Activated CD8-positive, alpha-beta T cell treated with anti-CD3 and anti-CD28 coated beads, Interleukin-2, amount 10 ng/mL, durations not matched to agents 7 days and 5 days (primary cell): Measurements from ENCODE around the gene TMPRSS2. TPM values are rescaled to one million over a fixed set of nuclear protein-coding genes. Genes with fewer than 3 reads are reported as not detected.
"Not testable (repeated sequence)": the region's sequence is repeated elsewhere in the genome, so short reads cannot be mapped to it uniquely, and the experiment has no call there.

Experiments used
- ATAC-seq: fragments of 150-1000 bp; cut with Tn5 transposase; one replicate; pipeline ENCODE4 v1.10.0; 2021; ENCODE audit warnings: moderate library complexity
- CTCF ChIA-PET: fragments of 350-600 bp; sonication (Branson Sonifier 250); formaldehyde crosslinking; loops from one replicate; lab custom pipeline; 2021; ENCODE audit warnings: antibody characterized with exemption; lab: Charles Lee
- POLR2A ChIA-PET: fragments of 350-600 bp; sonication (Branson Sonifier 250); formaldehyde crosslinking; loops from one replicate; lab custom pipeline; 2021; ENCODE audit warnings: antibody characterized with exemption; lab: Charles Lee
- DNase-seq: peaks from one replicate; pipeline ENCODE4 v3.0.0-alpha.2; 2020
- H3K27ac Mint-ChIP-seq: one replicate; pipeline ENCODE4 v1.8.0; 2021; ENCODE audit warnings: mild to moderate bottlenecking, mixed read lengths
- H3K27me3 Mint-ChIP-seq: one replicate; pipeline ENCODE4 v1.8.0; 2021; ENCODE audit warnings: low read depth, mixed read lengths
- H3K36me3 Mint-ChIP-seq: one replicate; pipeline ENCODE4 v1.8.0; 2021; ENCODE audit warnings: low read depth, mixed read lengths
- H3K4me1 Mint-ChIP-seq: one replicate; pipeline ENCODE4 v1.8.0; 2021; ENCODE audit warnings: low read depth, mixed read lengths
- H3K4me3 Mint-ChIP-seq: one replicate; pipeline ENCODE4 v1.8.0; 2021; ENCODE audit warnings: mild to moderate bottlenecking, mixed read lengths
- H3K9me3 Mint-ChIP-seq: one replicate; pipeline ENCODE4 v1.8.0; 2022; ENCODE audit warnings: mixed read lengths; ENCODE audit not compliant: insufficient read depth
- total RNA-seq, 2 experiments: library from RNA; stranded (reverse); gene quantifications; one replicate each; pipeline ENCODE4 v1.2.3, GENCODE V29; 2021

The TMPRSS2 gene
- total RNA-seq, 2 experiments from 2014 or later = not detected

DNA sequence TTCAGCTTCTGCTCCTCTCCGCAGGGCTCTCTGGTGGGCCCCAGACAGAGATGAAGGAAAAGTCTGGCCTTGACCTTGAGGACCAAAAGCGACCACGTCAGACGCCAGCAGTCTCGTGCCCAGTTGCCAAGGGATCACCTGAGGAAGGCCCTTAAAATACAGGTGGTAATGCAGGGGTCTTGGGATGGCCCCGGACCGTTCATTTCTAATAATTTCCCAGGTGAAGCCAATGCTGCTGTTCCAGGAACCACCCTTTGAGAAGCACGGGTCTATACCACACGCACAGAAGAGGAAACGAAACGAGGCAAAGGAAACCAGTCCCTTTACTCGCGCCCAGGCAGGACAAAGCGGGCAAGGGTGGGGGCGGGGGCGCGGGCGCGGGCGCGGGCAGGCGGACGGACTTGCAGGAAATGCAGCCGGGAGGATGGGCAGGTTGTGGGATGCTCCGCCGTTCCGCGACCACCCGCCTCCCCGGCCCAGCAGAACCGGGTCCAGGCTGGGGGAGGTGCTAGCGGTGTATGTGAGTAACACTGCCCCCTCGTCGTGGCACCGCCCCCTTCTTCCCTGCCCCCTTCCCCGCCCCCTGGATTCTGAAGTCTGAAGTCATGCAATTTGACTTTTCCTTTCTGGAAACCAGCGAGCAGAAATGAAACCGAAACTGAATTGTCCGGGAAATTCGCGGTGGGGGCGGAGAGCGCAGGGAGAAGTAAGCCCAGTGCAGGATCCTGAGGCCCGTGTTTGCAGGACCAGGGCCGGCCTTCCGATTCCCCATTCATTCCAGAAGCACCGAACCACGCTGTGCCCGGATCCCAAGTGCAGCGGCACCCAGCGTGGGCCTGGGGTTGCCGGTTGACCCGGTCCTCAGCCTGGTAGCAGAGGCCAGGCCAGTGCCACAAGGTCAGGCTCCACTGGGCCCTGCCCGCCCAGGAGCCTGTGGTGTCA, 87.8 kb downstream of the TMPRSS2 start:
- peaks cover 5% of the 10 kb centered on the region for H3K9me3 Mint-ChIP-seq
- POLR2A ChIA-PET = interaction anchor here (2.2 to 3.1 kb wide), 2 partner anchors 51 to 58 kb away, joined by 12 to 25 read pairs; partner anchors contain the start of gene MX2
- DNase-seq = peak; percentile 77
- peak overlapping the region; percentile 100 for H3K27ac Mint-ChIP-seq
- H3K36me3 Mint-ChIP-seq = peaks cover 40% of the 10 kb centered on the region
- peak; percentile 83 for ATAC-seq
- H3K4me3 Mint-ChIP-seq = peak overlapping the region; percentile 86
- H3K27me3 Mint-ChIP-seq = peaks cover 4% of the 10 kb centered on the region
- H3K4me1 Mint-ChIP-seq = peaks cover 71% of the 10 kb centered on the region
- CTCF ChIA-PET = interaction anchor here (0.7 to 1.0 kb wide), 2 partner anchors 10 to 51 kb away, joined by 3 read pairs; no protein-coding TSS in a partner anchor

DNA sequence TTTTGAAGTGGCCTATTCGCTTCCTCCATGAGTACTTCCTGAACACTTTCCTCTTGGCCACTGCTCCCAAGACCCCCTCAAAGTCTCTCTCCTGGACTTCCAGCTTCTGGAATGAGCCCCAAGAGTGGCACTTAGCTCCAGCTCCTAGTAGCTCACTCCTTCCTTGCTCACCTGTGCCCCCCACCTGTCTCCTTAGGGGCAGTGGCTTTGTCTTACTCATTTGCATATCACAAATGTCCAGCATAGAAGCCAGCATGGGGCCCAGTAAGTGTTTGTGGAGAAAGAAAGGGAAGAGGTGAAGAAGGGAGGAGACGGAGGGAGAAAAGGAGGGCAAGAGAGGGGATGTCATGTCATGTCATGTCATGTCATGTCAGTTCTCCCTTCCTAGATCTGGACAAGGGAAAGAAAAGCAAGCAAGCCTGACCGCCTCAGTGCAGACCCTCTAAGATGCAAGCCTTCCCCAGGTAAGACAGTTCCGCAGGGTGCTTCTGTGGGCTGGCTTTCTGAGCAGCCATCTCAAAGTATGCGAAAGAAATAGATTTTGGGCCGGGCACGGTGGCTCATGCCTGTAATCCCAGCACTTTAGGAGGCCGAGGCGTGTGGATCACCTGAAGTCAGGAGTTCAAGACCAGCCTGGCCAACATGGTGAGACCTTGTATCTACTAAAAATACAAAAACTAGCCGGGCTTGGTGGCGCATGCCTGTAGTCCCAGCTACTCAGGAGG, 88.8 kb downstream of the TMPRSS2 start:
- ChIA-PET POLR2A (interaction anchor here (1.1 to 3.1 kb wide), 5 partner anchors 8 to 57 kb away, joined by 3 to 25 read pairs (median 6); partner anchors contain the start of gene MX2), CTCF (interaction anchor here (0.7 to 1.6 kb wide), 6 partner anchors 9 to 136 kb away, joined by 3 to 6 read pairs (median 4); no protein-coding TSS in a partner anchor)
- ATAC-seq = no peak
- Mint-ChIP-seq H3K4me1 (peaks cover 60% of the 10 kb centered on the region), H3K27me3 (peaks cover 10% of the 10 kb centered on the region), H3K4me3 (peak overlapping the region; percentile 86), H3K9me3 (peaks cover 9% of the 10 kb centered on the region), H3K36me3 (peaks cover 41% of the 10 kb centered on the region), H3K27ac (peak overlapping the region; percentile 83)
- no peak for DNase-seq

DNA sequence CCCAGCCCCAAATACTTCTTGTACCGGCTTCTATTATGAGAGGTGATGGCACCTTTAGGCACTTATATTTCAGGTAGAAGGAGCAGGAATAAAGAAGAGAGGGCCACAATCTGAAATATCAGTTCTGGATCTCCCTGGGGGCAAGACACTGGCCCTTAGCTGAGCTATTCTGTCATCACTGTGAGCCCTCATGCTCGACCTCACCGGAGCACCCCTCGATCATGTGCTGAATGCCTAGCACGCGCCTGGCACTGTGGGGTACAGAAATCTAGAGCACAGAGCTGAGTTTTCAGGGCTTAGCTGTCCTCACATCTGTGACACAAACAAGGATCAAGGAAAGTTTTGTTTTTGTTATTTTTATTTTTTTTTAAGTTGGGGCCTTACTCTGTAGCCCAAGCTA, 89.6 kb downstream of the TMPRSS2 start:
- peak overlapping the region; percentile 83 for H3K27ac Mint-ChIP-seq
- POLR2A ChIA-PET = interaction anchor here (1.1 to 3.1 kb wide), 6 partner anchors 8 to 56 kb away, joined by 3 to 25 read pairs (median 8); partner anchors contain the start of genes MX1 and MX2

DNA sequence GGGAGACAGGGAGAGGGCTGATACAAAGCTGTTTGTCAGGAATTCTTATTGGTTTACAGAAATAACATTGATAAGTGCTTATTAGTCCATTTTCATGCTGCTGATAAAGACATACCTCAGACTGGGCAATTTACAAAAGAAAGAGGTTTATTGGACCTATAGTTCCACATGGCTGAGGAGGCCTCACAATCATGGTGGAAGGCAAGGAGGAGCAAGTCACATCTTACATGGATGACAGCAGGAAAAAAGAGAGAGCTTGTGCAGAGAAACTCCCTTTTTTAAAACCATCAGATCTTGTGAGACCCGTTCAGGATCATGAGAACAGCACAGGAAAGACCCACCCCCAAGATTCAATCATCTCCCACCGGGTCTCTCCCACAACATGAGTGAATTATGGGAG, 90.5 kb downstream of the TMPRSS2 start:
- H3K27ac Mint-ChIP-seq, H3K4me3 Mint-ChIP-seq, ATAC-seq, DNase-seq: not testable (repeated sequence)
- peaks cover 21% of the 10 kb centered on the region for H3K27me3 Mint-ChIP-seq
- H3K4me1 Mint-ChIP-seq = peaks cover 50% of the 10 kb centered on the region
- POLR2A ChIA-PET = interaction anchor here (1.4 to 3.1 kb wide), 3 partner anchors 9 to 55 kb away, joined by 6 to 25 read pairs (median 9); partner anchors contain the start of genes MX1 and MX2
- CTCF ChIA-PET = interaction anchor here (0.7 to 1.6 kb wide), 5 partner anchors 8 to 134 kb away, joined by 3 to 6 read pairs (median 4); no protein-coding TSS in a partner anchor
- H3K9me3 Mint-ChIP-seq = peaks cover 19% of the 10 kb centered on the region
- peaks cover 46% of the 10 kb centered on the region for H3K36me3 Mint-ChIP-seq

More for the DNA sequence above, 89.6 kb downstream of the TMPRSS2 start:
- ATAC-seq = no peak
- Mint-ChIP-seq H3K9me3 (peaks cover 14% of the 10 kb centered on the region), H3K4me1 (peaks cover 59% of the 10 kb centered on the region), H3K27me3 (peaks cover 15% of the 10 kb centered on the region), H3K36me3 (peaks cover 44% of the 10 kb centered on the region), H3K4me3 (no peak overlapping the region)
- CTCF ChIA-PET = interaction anchor here (0.9 to 1.6 kb wide), 5 partner anchors 9 to 135 kb away, joined by 3 to 6 read pairs (median 4); no protein-coding TSS in a partner anchor
- DNase-seq = no peak

Other genes with a start within 250 kb of the TMPRSS2 start
- not detected for gene FAM3B, start 191.4 kb downstream of the TMPRSS2 start, total RNA-seq
- 10 to 100 TPM; 56.0 to 58.6 TPM for gene MX2, start 146.1 kb downstream of the TMPRSS2 start, total RNA-seq
- gene MX1, start 81.9 kb downstream of the TMPRSS2 start, total RNA-seq = 100 to 1,000 TPM; 563 to 584 TPM